Caco-2 (cell line): ENCODE results near the gene GATM. TPM values are rescaled to one million over a fixed set of nuclear protein-coding genes. Genes with fewer than 3 reads are reported as not detected.

Experiments
- BruUV-seq: library from RNA; stranded (reverse); fragments of 400-500 nt; replicated peaks from 2 replicates; lab custom pipeline; 2021; lab: Mats Ljungman, UMichigan
- CTCF ChIA-PET: fragments of 300-600 bp; sonication (Branson Sonifier 250); formaldehyde crosslinking; loops from one replicate; lab custom pipeline; 2022; ENCODE audit warnings: antibody characterized with exemption; lab: Charles Lee
- POLR2A ChIA-PET: fragments of 300-600 bp; sonication (Branson Sonifier 250); formaldehyde crosslinking; loops from one replicate; lab custom pipeline; 2022; ENCODE audit warnings: antibody characterized with exemption; lab: Charles Lee
- DNase-seq, 2 experiments: peaks; one replicate each; pipeline versions ENCODE4 v3.0.0 to v3.0.0-alpha.2; 2020 to 2022
- H3K27me3 ChIP-seq: replicated peaks from 2 replicates; pipeline ENCODE4 v1.6.0; 2011; ENCODE audit warnings: low read length; ENCODE audit not compliant: control insufficient read depth, insufficient read depth
- H3K36me3 ChIP-seq: 2 replicates; pipeline ENCODE4 v1.5.1; 2011; ENCODE audit warnings: low read length; ENCODE audit not compliant: control insufficient read depth, insufficient read depth
- H3K4me1 ChIP-seq: fragments of 250-450 bp; sonication (Bioruptor Pico); 2 replicates; pipeline ENCODE4 v1.5.1; 2020; ENCODE audit warnings: mild to moderate bottlenecking
- H3K4me3 ChIP-seq: 2 replicates; pipeline ENCODE4 v1.5.1; 2011; ENCODE audit warnings: low read depth, mild to moderate bottlenecking, control low read depth, low read length
- H3K9me3 ChIP-seq: fragments of 250-450 bp; sonication (Bioruptor Pico); 2 replicates; pipeline ENCODE4 v1.5.1; 2020; ENCODE audit warnings: mild to moderate bottlenecking, moderate library complexity
- H3K27ac Mint-ChIP-seq: one replicate; pipeline ENCODE4 v1.8.0; 2022; ENCODE audit warnings: mixed read lengths; ENCODE audit not compliant: unreplicated experiment
- H3K27me3 Mint-ChIP-seq: one replicate; pipeline ENCODE4 v1.8.0; 2022; ENCODE audit warnings: mixed read lengths; ENCODE audit not compliant: insufficient read depth, unreplicated experiment
- H3K36me3 Mint-ChIP-seq: one replicate; pipeline ENCODE4 v1.8.0; 2022; ENCODE audit warnings: mild to moderate bottlenecking, mixed read lengths; ENCODE audit not compliant: insufficient read depth, unreplicated experiment
- H3K4me1 Mint-ChIP-seq: one replicate; pipeline ENCODE4 v1.8.0; 2022; ENCODE audit warnings: low read depth, mixed read lengths; ENCODE audit not compliant: unreplicated experiment
- H3K4me3 Mint-ChIP-seq: one replicate; pipeline ENCODE4 v1.8.0; 2022; ENCODE audit warnings: mild to moderate bottlenecking, moderate library complexity, mixed read lengths; ENCODE audit not compliant: unreplicated experiment
- H3K9me3 Mint-ChIP-seq: one replicate; pipeline ENCODE4 v1.8.0; 2022; ENCODE audit warnings: mixed read lengths; ENCODE audit not compliant: unreplicated experiment
- intact Hi-C: fragments of 100-400 bp; cut with micrococcal nuclease; formaldehyde crosslinking; loops from one replicate; pipeline ENCODE4 v1.10.0; 2022; ENCODE audit not compliant: unreplicated experiment
- total RNA-seq: library from RNA; stranded (reverse); gene quantifications from 2 replicates; pipeline ENCODE4 v1.2.3, GENCODE V29; 2022
- TF ChIP-seq, protein P1 (sequence below), 2 experiments: fragments of 200-600 bp in 1 of 2; IDR thresholded peaks; 1 replicate in 1 of 2; 2 replicates in 1 of 2; pipeline versions ENCODE4 v1.5.1 to v1.8.0; 2011 to 2022; ENCODE audit warnings: antibody characterized with exemption in 1 of 2, control low read depth in 1 of 2, inconsistent platforms in 1 of 2, low read depth in 1 of 2, low read length in 1 of 2, mild to moderate bottlenecking in 1 of 2, moderate library complexity in 1 of 2; ENCODE audit not compliant: insufficient read depth in 1 of 2, severe bottlenecking in 1 of 2, unreplicated experiment in 1 of 2

The GATM gene
- total RNA-seq, 1 experiment from 2014 or later = 4.4 TPM

- POLR2A ChIA-PET = interaction anchor here (0.6 kb wide), 1 partner anchor 162 kb away, joined by 7 read pairs; no protein-coding TSS in a partner anchor
- H3K36me3 ChIP-seq = no peaks in the 10 kb centered on the region
- CTCF ChIA-PET = no interaction called here
- H3K4me1 ChIP-seq = peaks cover 8% of the 10 kb centered on the region; the same call in 1 of the 2 replicates
- no peaks in the 10 kb centered on the region for H3K27me3 ChIP-seq
- Mint-ChIP-seq H3K9me3 (no peaks in the 10 kb centered on the region), H3K4me3 (no peak overlapping the region), H3K4me1 (no peaks in the 10 kb centered on the region), H3K36me3 (peaks cover 36% of the 10 kb centered on the region), H3K27ac (no peak overlapping the region), H3K27me3 (no peaks in the 10 kb centered on the region)
- TF ChIP-seq, protein P1, sequence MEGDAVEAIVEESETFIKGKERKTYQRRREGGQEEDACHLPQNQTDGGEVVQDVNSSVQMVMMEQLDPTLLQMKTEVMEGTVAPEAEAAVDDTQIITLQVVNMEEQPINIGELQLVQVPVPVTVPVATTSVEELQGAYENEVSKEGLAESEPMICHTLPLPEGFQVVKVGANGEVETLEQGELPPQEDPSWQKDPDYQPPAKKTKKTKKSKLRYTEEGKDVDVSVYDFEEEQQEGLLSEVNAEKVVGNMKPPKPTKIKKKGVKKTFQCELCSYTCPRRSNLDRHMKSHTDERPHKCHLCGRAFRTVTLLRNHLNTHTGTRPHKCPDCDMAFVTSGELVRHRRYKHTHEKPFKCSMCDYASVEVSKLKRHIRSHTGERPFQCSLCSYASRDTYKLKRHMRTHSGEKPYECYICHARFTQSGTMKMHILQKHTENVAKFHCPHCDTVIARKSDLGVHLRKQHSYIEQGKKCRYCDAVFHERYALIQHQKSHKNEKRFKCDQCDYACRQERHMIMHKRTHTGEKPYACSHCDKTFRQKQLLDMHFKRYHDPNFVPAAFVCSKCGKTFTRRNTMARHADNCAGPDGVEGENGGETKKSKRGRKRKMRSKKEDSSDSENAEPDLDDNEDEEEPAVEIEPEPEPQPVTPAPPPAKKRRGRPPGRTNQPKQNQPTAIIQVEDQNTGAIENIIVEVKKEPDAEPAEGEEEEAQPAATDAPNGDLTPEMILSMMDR (IDR thresholded peaks at IDR 0.05; ENCODE audit: insufficient read depth in 1 of 2, low read depth in 1 of 2, low read length in 1 of 2, severe bottlenecking in 1 of 2, unreplicated experiment in 1 of 2) = no peak
- H3K4me3 ChIP-seq = no peak overlapping the region
- BruUV-seq = no TSS peak
- no peaks in the 10 kb centered on the region for H3K9me3 ChIP-seq
- intact Hi-C loops = no loop called here
- DNase-seq = no peak
Measured at GRCh38 chr15:45424429-45424828, 46.1 kb upstream of the GATM start.

- H3K36me3 ChIP-seq = peaks cover 2% of the 10 kb centered on the region; the same call in 1 of the 2 replicates
- Mint-ChIP-seq H3K27me3 (no peaks in the 10 kb centered on the region), H3K4me1 (peaks cover 7% of the 10 kb centered on the region), H3K9me3 (no peaks in the 10 kb centered on the region), H3K4me3 (no peak overlapping the region), H3K27ac (peak overlapping the region; percentile 67), H3K36me3 (peaks cover 86% of the 10 kb centered on the region)
- CTCF ChIA-PET = no interaction called here
- TF ChIP-seq, protein P1 (IDR thresholded peaks at IDR 0.05; ENCODE audit: insufficient read depth in 1 of 2, low read depth in 1 of 2, low read length in 1 of 2, severe bottlenecking in 1 of 2, unreplicated experiment in 1 of 2) = no peak
- H3K9me3 ChIP-seq = no peaks in the 10 kb centered on the region
- H3K4me1 ChIP-seq = peaks cover 8% of the 10 kb centered on the region; the same call in 1 of the 2 replicates
- intact Hi-C loops = no loop called here
- POLR2A ChIA-PET = no interaction called here
- no peak for DNase-seq
- H3K4me3 ChIP-seq = no peak overlapping the region
- no TSS peak for BruUV-seq
- no peaks in the 10 kb centered on the region for H3K27me3 ChIP-seq
Measured at GRCh38 chr15:45417303-45417950, 39.1 kb upstream of the GATM start.

DNA sequence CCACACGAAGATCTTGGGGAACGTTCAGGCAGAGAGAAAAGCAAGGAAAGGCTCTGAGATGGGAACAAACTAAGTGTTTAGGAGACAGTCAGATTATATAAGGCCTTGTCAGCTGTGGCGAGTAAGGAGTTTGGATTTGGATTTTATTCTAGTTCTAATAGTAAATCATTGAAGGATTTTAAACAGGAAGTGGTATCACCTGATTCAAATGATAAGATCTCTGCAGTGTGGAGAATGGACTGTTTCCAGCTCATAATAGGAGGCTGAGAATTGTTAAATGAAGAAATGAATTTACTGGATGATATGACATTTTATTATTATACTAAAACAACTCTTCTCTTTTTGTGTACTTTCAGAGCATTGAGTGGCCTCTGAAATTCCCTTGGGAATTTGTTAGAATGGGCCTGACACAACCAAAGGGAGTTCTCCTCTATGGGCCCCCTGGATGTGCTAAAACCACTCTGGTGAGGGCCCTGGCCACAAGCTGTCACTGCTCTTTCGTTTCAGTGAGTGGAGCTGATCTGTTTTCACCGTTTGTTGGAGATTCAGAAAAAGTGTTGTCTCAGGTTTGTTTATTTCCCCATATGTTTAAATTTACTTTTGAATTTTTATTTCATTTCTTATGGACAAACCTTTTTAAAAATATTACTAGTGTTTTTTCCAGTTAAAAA is 36.0 kb upstream of the GATM start:
- H3K4me3 ChIP-seq = no peak overlapping the region
- Mint-ChIP-seq H3K4me3 (no peak overlapping the region), H3K36me3 (peaks cover 84% of the 10 kb centered on the region), H3K9me3 (no peaks in the 10 kb centered on the region), H3K4me1 (peaks cover 7% of the 10 kb centered on the region), H3K27ac (no peak overlapping the region), H3K27me3 (no peaks in the 10 kb centered on the region)
- ChIA-PET POLR2A (interaction anchor here (0.5 kb wide), 1 partner anchor 90 kb away, joined by 3 read pairs; no protein-coding TSS in a partner anchor), CTCF (no interaction called here)
- no TSS peak for BruUV-seq
- intact Hi-C loops = no loop called here
- TF ChIP-seq, protein P1 (IDR thresholded peaks at IDR 0.05; ENCODE audit: insufficient read depth in 1 of 2, low read depth in 1 of 2, low read length in 1 of 2, severe bottlenecking in 1 of 2, unreplicated experiment in 1 of 2) = no peak
- H3K36me3 ChIP-seq = peaks cover 2% of the 10 kb centered on the region; the same call in 1 of the 2 replicates
- H3K27me3 ChIP-seq = no peaks in the 10 kb centered on the region
- no peak for DNase-seq
- peaks cover 8% of the 10 kb centered on the region; the same call in 1 of the 2 replicates for H3K4me1 ChIP-seq
- H3K9me3 ChIP-seq = no peaks in the 10 kb centered on the region
